ENCODE measurements around the gene PDZRN4.

DNA sequence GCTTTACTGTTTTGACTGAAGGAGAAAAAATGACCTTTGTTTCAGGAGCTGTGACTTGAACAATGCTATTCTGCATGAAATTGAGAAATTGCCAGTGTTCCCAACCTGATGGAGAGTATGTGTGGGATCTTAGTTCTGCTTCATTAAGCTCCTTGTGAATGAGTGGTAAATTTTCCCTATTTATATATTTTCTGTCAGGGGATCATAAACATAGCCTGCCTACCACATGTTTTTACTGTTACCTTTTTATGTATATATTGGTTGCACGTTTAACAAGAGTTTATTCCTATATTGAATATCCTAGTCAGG, 271.7 kb downstream of the PDZRN4 start:
- TF ChIP-seq, protein P1, sequence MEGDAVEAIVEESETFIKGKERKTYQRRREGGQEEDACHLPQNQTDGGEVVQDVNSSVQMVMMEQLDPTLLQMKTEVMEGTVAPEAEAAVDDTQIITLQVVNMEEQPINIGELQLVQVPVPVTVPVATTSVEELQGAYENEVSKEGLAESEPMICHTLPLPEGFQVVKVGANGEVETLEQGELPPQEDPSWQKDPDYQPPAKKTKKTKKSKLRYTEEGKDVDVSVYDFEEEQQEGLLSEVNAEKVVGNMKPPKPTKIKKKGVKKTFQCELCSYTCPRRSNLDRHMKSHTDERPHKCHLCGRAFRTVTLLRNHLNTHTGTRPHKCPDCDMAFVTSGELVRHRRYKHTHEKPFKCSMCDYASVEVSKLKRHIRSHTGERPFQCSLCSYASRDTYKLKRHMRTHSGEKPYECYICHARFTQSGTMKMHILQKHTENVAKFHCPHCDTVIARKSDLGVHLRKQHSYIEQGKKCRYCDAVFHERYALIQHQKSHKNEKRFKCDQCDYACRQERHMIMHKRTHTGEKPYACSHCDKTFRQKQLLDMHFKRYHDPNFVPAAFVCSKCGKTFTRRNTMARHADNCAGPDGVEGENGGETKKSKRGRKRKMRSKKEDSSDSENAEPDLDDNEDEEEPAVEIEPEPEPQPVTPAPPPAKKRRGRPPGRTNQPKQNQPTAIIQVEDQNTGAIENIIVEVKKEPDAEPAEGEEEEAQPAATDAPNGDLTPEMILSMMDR (conservative IDR thresholded peaks at IDR 0.05 in 1 of 2, IDR thresholded peaks at IDR 0.05 in 1 of 2; ENCODE audit: extremely low read depth in 1 of 2, insufficient read depth in 1 of 2, low read depth in 1 of 2, low read length in 2 of 2), result no peak
- TF ChIP-seq EZH2 (IDR thresholded peaks at IDR 0.05; ENCODE audit: borderline replicate concordance, low read length), result no peak
